ENCODE results near the gene ZNF281.

GRCh38 chr1:200364091-200364759 is 45.6 kb downstream of the ZNF281 start:
- TF ChIP-seq HDGF (IDR thresholded peaks at IDR 0.05; ENCODE audit: borderline replicate concordance) (no peak), FOXM1 (IDR thresholded peaks at IDR 0.05; ENCODE audit: borderline replicate concordance) (no peak), SP1 (IDR thresholded peaks at IDR 0.05) (no peak), BHLHE40 (IDR thresholded peaks at IDR 0.05; ENCODE audit: borderline replicate concordance) (no peak), TARDBP (IDR thresholded peaks at IDR 0.05) (no peak), ZNF384 (IDR thresholded peaks at IDR 0.05) (no peak), FOXA1 (IDR thresholded peaks at IDR 0.05) (no peak), SUZ12 (IDR thresholded peaks at IDR 0.05) (no peak), ARNT (IDR thresholded peaks at IDR 0.05) (no peak), LEF1 (IDR thresholded peaks at IDR 0.05; ENCODE audit: borderline replicate concordance) (no peak), ELF4 (IDR thresholded peaks at IDR 0.05) (no peak), L3MBTL2 (conservative IDR thresholded peaks at IDR 0.05) (no peak)

Data from HEK293T (cell line).